SU-DHL-6 (cell line): Measurements from ENCODE around the gene LAMA3.

ENCODE experiments used
- H2AFZ ChIP-seq: fragments of 200-600 bp; sonication (generic); 2 replicates; pipeline ENCODE4 v1.6.1; 2014; ENCODE audit warnings: low read depth, mild to moderate bottlenecking, moderate library complexity, mixed read lengths, antibody characterized with exemption, low read length; ENCODE audit not compliant: severe bottlenecking
- H3F3A ChIP-seq: fragments of 200-600 bp; shearing (Covaris generic); 2 replicates; pipeline ENCODE4 v1.6.0; 2016; ENCODE audit warnings: antibody characterized with exemption, mild to moderate bottlenecking; ENCODE audit not compliant: insufficient read depth
- H3K27ac ChIP-seq: fragments of 200-600 bp; sonication (generic); 2 replicates; pipeline ENCODE4 v1.5.1; 2016; ENCODE audit warnings: low read depth, mild to moderate bottlenecking, low read length, moderate library complexity, mixed read lengths
- H3K27me3 ChIP-seq: fragments of 200-600 bp; sonication (generic), shearing (Covaris generic); 2 replicates; pipeline ENCODE4 v1.6.0; 2014; ENCODE audit warnings: mild to moderate bottlenecking, low read length
- H3K36me3 ChIP-seq: fragments of 200-600 bp; sonication (generic); 2 replicates; pipeline ENCODE4 v1.6.1; 2014; ENCODE audit warnings: mild to moderate bottlenecking, low read length, mixed read lengths
- H3K4me2 ChIP-seq: fragments of 300-600, 200-600 bp; shearing (Covaris generic), sonication (generic); 2 replicates; pipeline ENCODE4 v1.6.0; 2014; ENCODE audit warnings: low read length, low read depth, mild to moderate bottlenecking; ENCODE audit not compliant: poor library complexity, severe bottlenecking
- H3K4me3 ChIP-seq: fragments of 200-600 bp; sonication (generic); 2 replicates; pipeline ENCODE4 v1.5.1; 2014; ENCODE audit warnings: antibody characterized with exemption, low read length, mild to moderate bottlenecking, mixed read lengths; ENCODE audit not compliant: insufficient read depth, poor library complexity, severe bottlenecking
- H3K79me2 ChIP-seq: fragments of 200-600 bp; sonication (generic); 2 replicates; pipeline ENCODE4 v1.6.1; 2014; ENCODE audit warnings: mild to moderate bottlenecking, low read length, moderate library complexity; ENCODE audit not compliant: insufficient read depth
- H3K9ac ChIP-seq: fragments of 200-600 bp; sonication (generic); 2 replicates; pipeline ENCODE4 v1.7.0; 2014; ENCODE audit warnings: mild to moderate bottlenecking, low read length
- H3K9me2 ChIP-seq: fragments of 200-600 bp; sonication (generic); replicated peaks from 2 replicates; pipeline ENCODE4 v1.6.1; 2014; ENCODE audit warnings: low read length; ENCODE audit not compliant: insufficient read depth
- H3K9me3 ChIP-seq: fragments of 200-600 bp; sonication (generic); 2 replicates; pipeline ENCODE4 v1.6.1; 2014; ENCODE audit warnings: low read length, mixed read lengths; ENCODE audit not compliant: insufficient read depth
- H4K20me1 ChIP-seq: fragments of 200-600 bp; sonication (generic); 2 replicates; pipeline ENCODE4 v1.6.1; 2014; ENCODE audit warnings: low read depth, mild to moderate bottlenecking, antibody characterized with exemption, low read length, moderate library complexity, mixed read lengths
- EZH2phosphoT487 ChIP-seq: fragments of 200-600 bp; sonication (generic), shearing (Covaris generic); conservative IDR thresholded peaks from 2 replicates; pipeline ENCODE4 v1.6.1; 2018; ENCODE audit warnings: mild to moderate bottlenecking, antibody characterized with exemption, low read length, moderate library complexity, mixed read lengths
- TF ChIP-seq, protein P1 (sequence below): fragments of 200-600 bp; sonication (generic); IDR thresholded peaks from one replicate; pipeline ENCODE4 v1.5.1; 2017; ENCODE audit warnings: antibody characterized with exemption, mild to moderate bottlenecking, low read length, moderate library complexity; ENCODE audit not compliant: insufficient read depth, poor library complexity, severe bottlenecking

Gene LAMA3

GRCh38 chr18:23871410-23871809, 182.2 kb downstream of the LAMA3 start:
- H3K36me3 ChIP-seq, result no peaks in the 10 kb centered on the region
- H3K9me2 ChIP-seq, result no peaks in the 10 kb centered on the region
- H3K4me3 ChIP-seq, result no peak overlapping the region
- H3K27ac ChIP-seq, result no peak overlapping the region
- no peaks in the 10 kb centered on the region for H3F3A ChIP-seq
- TF ChIP-seq, protein P1, sequence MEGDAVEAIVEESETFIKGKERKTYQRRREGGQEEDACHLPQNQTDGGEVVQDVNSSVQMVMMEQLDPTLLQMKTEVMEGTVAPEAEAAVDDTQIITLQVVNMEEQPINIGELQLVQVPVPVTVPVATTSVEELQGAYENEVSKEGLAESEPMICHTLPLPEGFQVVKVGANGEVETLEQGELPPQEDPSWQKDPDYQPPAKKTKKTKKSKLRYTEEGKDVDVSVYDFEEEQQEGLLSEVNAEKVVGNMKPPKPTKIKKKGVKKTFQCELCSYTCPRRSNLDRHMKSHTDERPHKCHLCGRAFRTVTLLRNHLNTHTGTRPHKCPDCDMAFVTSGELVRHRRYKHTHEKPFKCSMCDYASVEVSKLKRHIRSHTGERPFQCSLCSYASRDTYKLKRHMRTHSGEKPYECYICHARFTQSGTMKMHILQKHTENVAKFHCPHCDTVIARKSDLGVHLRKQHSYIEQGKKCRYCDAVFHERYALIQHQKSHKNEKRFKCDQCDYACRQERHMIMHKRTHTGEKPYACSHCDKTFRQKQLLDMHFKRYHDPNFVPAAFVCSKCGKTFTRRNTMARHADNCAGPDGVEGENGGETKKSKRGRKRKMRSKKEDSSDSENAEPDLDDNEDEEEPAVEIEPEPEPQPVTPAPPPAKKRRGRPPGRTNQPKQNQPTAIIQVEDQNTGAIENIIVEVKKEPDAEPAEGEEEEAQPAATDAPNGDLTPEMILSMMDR, result no peak
- no peak for TF ChIP-seq EZH2phosphoT487
- H4K20me1 ChIP-seq, result no peaks in the 10 kb centered on the region
- H3K9ac ChIP-seq, result no peak overlapping the region
- no peaks in the 10 kb centered on the region for H3K27me3 ChIP-seq
- H2AFZ ChIP-seq, result no peak overlapping the region
- no peak overlapping the region for H3K4me2 ChIP-seq
- H3K9me3 ChIP-seq, result no peaks in the 10 kb centered on the region
- H3K79me2 ChIP-seq, result no peaks in the 10 kb centered on the region

GRCh38 chr18:23872701-23873550, 183.7 kb downstream of the LAMA3 start:
- no peaks in the 10 kb centered on the region for H3F3A ChIP-seq
- H3K27me3 ChIP-seq, result no peaks in the 10 kb centered on the region
- H3K4me3 ChIP-seq, result no peak overlapping the region
- H3K4me2 ChIP-seq, result no peak overlapping the region
- H4K20me1 ChIP-seq, result no peaks in the 10 kb centered on the region
- H3K36me3 ChIP-seq, result no peaks in the 10 kb centered on the region
- H3K27ac ChIP-seq, result no peak overlapping the region
- no peak overlapping the region for H2AFZ ChIP-seq
- TF ChIP-seq EZH2phosphoT487, result no peak
- TF ChIP-seq, protein P1, result no peak
- no peak overlapping the region for H3K9ac ChIP-seq
- no peaks in the 10 kb centered on the region for H3K9me2 ChIP-seq
- no peaks in the 10 kb centered on the region for H3K79me2 ChIP-seq
- H3K9me3 ChIP-seq, result no peaks in the 10 kb centered on the region

GRCh38 chr18:23875966-23876895, 187.0 kb downstream of the LAMA3 start:
- Histone ChIP-seq H3F3A (no peaks in the 10 kb centered on the region), H4K20me1 (no peaks in the 10 kb centered on the region), H3K4me2 (no peak overlapping the region)

More at GRCh38 chr18:23875966-23876895, 187.0 kb downstream of the LAMA3 start:
- Histone ChIP-seq H3K27me3 (no peaks in the 10 kb centered on the region), H2AFZ (no peak overlapping the region), H3K27ac (no peak overlapping the region), H3K9me2 (no peaks in the 10 kb centered on the region), H3K36me3 (no peaks in the 10 kb centered on the region), H3K79me2 (no peaks in the 10 kb centered on the region), H3K4me3 (no peak overlapping the region), H3K9me3 (no peaks in the 10 kb centered on the region), H3K9ac (no peak overlapping the region)
- TF ChIP-seq, protein P1, result no peak
- TF ChIP-seq EZH2phosphoT487, result no peak
